GM12865 (cell line): ENCODE results near the gene EIF4E2.

ENCODE experiments used
- DNase-seq: peaks from one replicate; pipeline ENCODE4 v3.0.0; 2010; ENCODE audit warnings: low read depth
- H3K4me3 ChIP-seq: 2 replicates; pipeline ENCODE4 v1.5.1; 2011; ENCODE audit warnings: mild to moderate bottlenecking, low read depth, low read length, control low read depth
- TF ChIP-seq, protein P1 (sequence below): IDR thresholded peaks from 2 replicates; pipeline ENCODE4 v1.5.1; 2011; ENCODE audit warnings: low read length, control low read depth, low read depth, inconsistent platforms; ENCODE audit not compliant: insufficient read depth; ENCODE audit errors: missing control alignments

Gene EIF4E2

GRCh38 chr2:232542715-232543467 lies 7.6 kb upstream of the EIF4E2 start:
- TF ChIP-seq, protein P1, sequence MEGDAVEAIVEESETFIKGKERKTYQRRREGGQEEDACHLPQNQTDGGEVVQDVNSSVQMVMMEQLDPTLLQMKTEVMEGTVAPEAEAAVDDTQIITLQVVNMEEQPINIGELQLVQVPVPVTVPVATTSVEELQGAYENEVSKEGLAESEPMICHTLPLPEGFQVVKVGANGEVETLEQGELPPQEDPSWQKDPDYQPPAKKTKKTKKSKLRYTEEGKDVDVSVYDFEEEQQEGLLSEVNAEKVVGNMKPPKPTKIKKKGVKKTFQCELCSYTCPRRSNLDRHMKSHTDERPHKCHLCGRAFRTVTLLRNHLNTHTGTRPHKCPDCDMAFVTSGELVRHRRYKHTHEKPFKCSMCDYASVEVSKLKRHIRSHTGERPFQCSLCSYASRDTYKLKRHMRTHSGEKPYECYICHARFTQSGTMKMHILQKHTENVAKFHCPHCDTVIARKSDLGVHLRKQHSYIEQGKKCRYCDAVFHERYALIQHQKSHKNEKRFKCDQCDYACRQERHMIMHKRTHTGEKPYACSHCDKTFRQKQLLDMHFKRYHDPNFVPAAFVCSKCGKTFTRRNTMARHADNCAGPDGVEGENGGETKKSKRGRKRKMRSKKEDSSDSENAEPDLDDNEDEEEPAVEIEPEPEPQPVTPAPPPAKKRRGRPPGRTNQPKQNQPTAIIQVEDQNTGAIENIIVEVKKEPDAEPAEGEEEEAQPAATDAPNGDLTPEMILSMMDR = no peak
- no peak for DNase-seq
- H3K4me3 ChIP-seq = no peak overlapping the region

GRCh38 chr2:232543491-232543890 lies 7.0 kb upstream of the EIF4E2 start:
- no peak overlapping the region for H3K4me3 ChIP-seq
- TF ChIP-seq, protein P1 = no peak
- DNase-seq = no peak

- no peak for DNase-seq
- TF ChIP-seq, protein P1 = no peak
These were observed 6.4 kb upstream of the EIF4E2 start for GRCh38 chr2:232543928-232544631.

DNA sequence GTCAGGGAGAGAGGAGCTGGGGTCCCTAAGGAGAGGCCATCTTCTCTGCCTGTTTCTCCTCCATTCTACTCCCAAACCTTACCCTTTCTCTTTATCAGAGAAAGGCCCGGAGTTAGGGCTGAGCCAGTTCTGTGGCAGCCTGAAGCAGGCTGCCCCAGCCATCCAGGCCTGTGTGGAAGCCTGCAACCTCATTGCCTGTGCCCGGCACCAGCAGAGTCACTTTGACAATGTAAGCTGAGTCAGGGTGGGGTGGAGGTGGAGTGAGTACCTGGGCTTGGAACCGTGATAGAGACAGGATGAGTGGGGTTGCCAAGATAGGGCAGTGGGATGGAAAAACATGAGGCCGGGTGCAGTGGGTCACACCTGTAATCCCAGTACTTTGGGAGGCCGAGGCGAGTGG lies 5.8 kb upstream of the EIF4E2 start:
- no peak overlapping the region for H3K4me3 ChIP-seq
- TF ChIP-seq, protein P1 = no peak
- DNase-seq = no peak

More at GRCh38 chr2:232543928-232544631, 6.4 kb upstream of the EIF4E2 start:
- H3K4me3 ChIP-seq = no peak overlapping the region

GRCh38 chr2:232545511-232546375 lies 4.7 kb upstream of the EIF4E2 start:
- TF ChIP-seq, protein P1 = no peak
- no peak for DNase-seq
- no peak overlapping the region for H3K4me3 ChIP-seq

DNA sequence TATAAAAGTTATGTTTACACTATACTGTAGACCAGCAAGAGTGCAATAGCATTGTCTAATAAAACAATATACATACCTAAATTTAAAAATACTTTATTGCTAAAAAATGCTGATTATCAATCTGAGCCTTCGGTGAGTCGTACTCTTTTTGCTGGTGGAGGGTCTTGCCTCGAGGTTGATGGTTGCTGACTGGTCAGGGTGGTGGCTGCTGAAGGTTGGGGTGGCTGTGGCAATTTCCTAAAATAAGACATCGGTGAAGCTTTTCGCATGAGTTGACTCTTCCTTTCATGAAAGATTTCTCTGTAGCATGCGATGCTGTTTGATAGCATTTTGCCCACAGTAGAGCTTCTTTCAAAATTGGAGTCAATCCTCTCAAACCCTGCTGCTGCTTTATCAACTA lies 2.5 kb upstream of the EIF4E2 start:
- DNase-seq = no peak
- TF ChIP-seq, protein P1 = no peak
- H3K4me3 ChIP-seq = no peak overlapping the region
